ENCODE measurements around the gene NRXN3.

The NRXN3 gene

DNA sequence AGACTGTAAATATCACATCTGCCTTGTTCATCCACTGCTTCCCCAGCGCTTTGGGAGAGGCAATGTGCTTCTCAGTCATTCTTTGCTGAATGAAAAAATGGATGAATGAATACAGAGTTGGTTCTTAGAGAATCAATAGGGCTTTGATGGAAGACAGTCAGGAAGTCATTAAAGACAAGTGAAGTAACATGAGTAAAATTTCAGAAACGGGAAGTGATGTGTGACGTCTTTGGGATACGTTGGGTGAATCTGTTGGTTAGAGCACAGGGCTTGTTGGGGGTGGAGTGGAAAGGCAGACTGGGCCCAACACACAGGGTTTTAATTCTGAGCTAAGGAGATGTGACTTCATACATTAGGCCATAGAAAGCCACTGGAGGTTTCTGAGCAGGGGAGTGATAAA is 39.0 kb upstream of the NRXN3 start:
- Mint-ChIP-seq H3K9me3 (no peaks in the 10 kb centered on the region), H3K27me3 (ENCODE audit: low read depth) (no peaks in the 10 kb centered on the region), H3K36me3 (ENCODE audit: low read depth) (no peaks in the 10 kb centered on the region), H3K27ac (no peak overlapping the region), H3K4me3 (no peak overlapping the region), H3K4me1 (peaks cover 4% of the 10 kb centered on the region)
- TF ChIP-seq, protein P1, sequence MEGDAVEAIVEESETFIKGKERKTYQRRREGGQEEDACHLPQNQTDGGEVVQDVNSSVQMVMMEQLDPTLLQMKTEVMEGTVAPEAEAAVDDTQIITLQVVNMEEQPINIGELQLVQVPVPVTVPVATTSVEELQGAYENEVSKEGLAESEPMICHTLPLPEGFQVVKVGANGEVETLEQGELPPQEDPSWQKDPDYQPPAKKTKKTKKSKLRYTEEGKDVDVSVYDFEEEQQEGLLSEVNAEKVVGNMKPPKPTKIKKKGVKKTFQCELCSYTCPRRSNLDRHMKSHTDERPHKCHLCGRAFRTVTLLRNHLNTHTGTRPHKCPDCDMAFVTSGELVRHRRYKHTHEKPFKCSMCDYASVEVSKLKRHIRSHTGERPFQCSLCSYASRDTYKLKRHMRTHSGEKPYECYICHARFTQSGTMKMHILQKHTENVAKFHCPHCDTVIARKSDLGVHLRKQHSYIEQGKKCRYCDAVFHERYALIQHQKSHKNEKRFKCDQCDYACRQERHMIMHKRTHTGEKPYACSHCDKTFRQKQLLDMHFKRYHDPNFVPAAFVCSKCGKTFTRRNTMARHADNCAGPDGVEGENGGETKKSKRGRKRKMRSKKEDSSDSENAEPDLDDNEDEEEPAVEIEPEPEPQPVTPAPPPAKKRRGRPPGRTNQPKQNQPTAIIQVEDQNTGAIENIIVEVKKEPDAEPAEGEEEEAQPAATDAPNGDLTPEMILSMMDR (IDR thresholded peaks at IDR 0.05; ENCODE audit: unreplicated experiment in 3 of 3) = no peak

GRCh38 chr14:78131616-78132015 is 38.6 kb upstream of the NRXN3 start:
- Mint-ChIP-seq H3K27me3 (ENCODE audit: low read depth) (peaks cover under 1% of the 10 kb centered on the region), H3K27ac (no peak overlapping the region), H3K4me1 (peaks cover 4% of the 10 kb centered on the region), H3K36me3 (ENCODE audit: low read depth) (no peaks in the 10 kb centered on the region), H3K9me3 (no peaks in the 10 kb centered on the region), H3K4me3 (no peak overlapping the region)
- TF ChIP-seq, protein P1 (IDR thresholded peaks at IDR 0.05; ENCODE audit: unreplicated experiment in 3 of 3) = no peak

DNA sequence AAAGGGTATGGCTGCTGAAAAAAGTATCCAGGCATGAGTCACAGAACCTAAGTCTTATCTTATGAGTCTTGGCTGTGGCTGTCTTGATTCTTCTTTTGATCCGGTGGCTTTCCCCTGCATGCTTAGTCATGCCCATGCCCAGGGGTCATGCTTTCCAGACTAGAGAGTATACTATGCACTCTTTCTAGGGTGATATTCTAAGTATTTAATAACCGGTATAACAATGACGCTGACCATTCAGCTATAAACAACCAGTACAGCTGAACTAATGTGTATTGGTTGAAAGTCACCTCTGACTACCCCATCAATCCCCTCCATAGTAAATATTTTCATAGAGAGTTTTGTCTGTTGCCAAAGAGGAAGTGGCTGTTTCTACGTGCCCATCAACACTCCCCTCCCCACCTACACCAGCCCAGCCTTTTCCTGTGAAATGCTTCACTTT is 34.7 kb upstream of the NRXN3 start:
- no peaks in the 10 kb centered on the region for H3K36me3 Mint-ChIP-seq (ENCODE audit: low read depth)
- peaks cover 9% of the 10 kb centered on the region for H3K27me3 Mint-ChIP-seq (ENCODE audit: low read depth)
- H3K27ac Mint-ChIP-seq = no peak overlapping the region
- H3K4me3 Mint-ChIP-seq = no peak overlapping the region
- TF ChIP-seq, protein P1 (IDR thresholded peaks at IDR 0.05; ENCODE audit: unreplicated experiment in 3 of 3) = no peak
- H3K4me1 Mint-ChIP-seq = no peaks in the 10 kb centered on the region
- H3K9me3 Mint-ChIP-seq = no peaks in the 10 kb centered on the region

GRCh38 chr14:78136695-78137094 is 33.5 kb upstream of the NRXN3 start:
- H3K9me3 Mint-ChIP-seq = no peaks in the 10 kb centered on the region
- H3K36me3 Mint-ChIP-seq (ENCODE audit: low read depth) = no peaks in the 10 kb centered on the region
- no peak overlapping the region for H3K4me3 Mint-ChIP-seq
- no peaks in the 10 kb centered on the region for H3K4me1 Mint-ChIP-seq
- TF ChIP-seq, protein P1 (IDR thresholded peaks at IDR 0.05; ENCODE audit: unreplicated experiment in 3 of 3) = no peak
- H3K27me3 Mint-ChIP-seq (ENCODE audit: low read depth) = peaks cover 9% of the 10 kb centered on the region
- no peak overlapping the region for H3K27ac Mint-ChIP-seq

GRCh38 chr14:78141590-78141989 is 28.6 kb upstream of the NRXN3 start:
- H3K27ac Mint-ChIP-seq = no peak overlapping the region
- TF ChIP-seq, protein P1 (IDR thresholded peaks at IDR 0.05; ENCODE audit: unreplicated experiment in 3 of 3) = peak in 1 of 3 experiments; percentile 9
- no peaks in the 10 kb centered on the region for H3K36me3 Mint-ChIP-seq (ENCODE audit: low read depth)
- no peaks in the 10 kb centered on the region for H3K9me3 Mint-ChIP-seq
- peaks cover 9% of the 10 kb centered on the region for H3K27me3 Mint-ChIP-seq (ENCODE audit: low read depth)
- H3K4me3 Mint-ChIP-seq = no peak overlapping the region
- H3K4me1 Mint-ChIP-seq = no peaks in the 10 kb centered on the region

DNA sequence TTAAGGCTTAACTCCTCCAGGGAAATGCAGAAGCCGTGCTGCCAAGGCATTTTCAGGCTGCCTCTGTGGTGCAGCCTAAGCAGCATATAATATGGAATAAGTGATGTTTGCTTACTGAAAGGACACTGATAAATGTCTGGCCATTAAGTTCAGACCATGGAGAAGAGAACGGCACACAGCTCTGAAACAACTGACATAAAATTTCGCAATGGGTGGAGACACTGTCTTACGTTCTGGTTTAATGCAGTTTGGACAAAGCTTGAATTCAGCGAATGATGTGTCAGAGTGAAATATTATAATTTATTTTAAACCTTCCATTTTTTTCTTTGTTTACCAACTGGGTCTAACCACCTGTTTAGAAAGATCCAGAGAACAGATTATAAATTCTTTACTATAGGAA is 27.2 kb upstream of the NRXN3 start:
- Mint-ChIP-seq H3K4me1 (no peaks in the 10 kb centered on the region), H3K27ac (no peak overlapping the region), H3K9me3 (no peaks in the 10 kb centered on the region), H3K36me3 (ENCODE audit: low read depth) (no peaks in the 10 kb centered on the region), H3K4me3 (no peak overlapping the region), H3K27me3 (ENCODE audit: low read depth) (peaks cover 6% of the 10 kb centered on the region)
- TF ChIP-seq, protein P1 (IDR thresholded peaks at IDR 0.05; ENCODE audit: unreplicated experiment in 3 of 3) = no peak
